Heart right ventricle (tissue), 16 donors: ENCODE data around the gene TIGIT. TPM values are rescaled to one million over a fixed set of nuclear protein-coding genes. Genes with fewer than 3 reads are reported as not detected.
A peak's percentile ranks its signal among the peaks of the same experiment; 100 is the strongest.

Experiments
- ATAC-seq, 8 donors: fragments of 200-7000 bp; cut with Tn5 transposase; one replicate each; pipeline ENCODE4 v1.9.1; 2020; ENCODE audit warnings: mild to moderate bottlenecking in 8 of 8, moderate library complexity in 8 of 8, moderate number of reproducible peaks in 1 of 8
- DNase-seq, 2 donors: peaks; one replicate each; pipeline ENCODE4 v3.0.0-alpha.2; 2020
- H3K27ac ChIP-seq, 10 donors: fragments of 200-600 bp; sonication (generic) in 2 of 10; one replicate each; pipeline versions ENCODE4 v1.5.0 to v1.8.0; 2020 to 2022; ENCODE audit warnings: mild to moderate bottlenecking in 3 of 10
- H3K27me3 ChIP-seq, 7 donors: fragments of 200-600 bp; one replicate each; pipeline ENCODE4 v1.8.0; 2021 to 2022; ENCODE audit warnings: mild to moderate bottlenecking in 2 of 7
- H3K36me3 ChIP-seq, 9 donors: fragments of 200-600 bp; sonication (generic) in 1 of 9; one replicate each; pipeline versions ENCODE4 v1.5.0 to v1.8.0; 2020 to 2022; ENCODE audit warnings: mild to moderate bottlenecking in 2 of 9
- H3K4me1 ChIP-seq, 9 donors: fragments of 200-600 bp; sonication (generic) in 1 of 9; one replicate each; pipeline versions ENCODE4 v1.5.0 to v1.8.0; 2020 to 2022; ENCODE audit warnings: mild to moderate bottlenecking in 4 of 9
- H3K4me3 ChIP-seq, 10 donors: fragments of 200-600 bp; sonication (generic) in 2 of 10; one replicate each; pipeline versions ENCODE4 v1.5.0 to v1.8.0; 2020 to 2022; ENCODE audit warnings: mild to moderate bottlenecking in 7 of 10, moderate library complexity in 2 of 10
- H3K9me3 ChIP-seq, 11 donors: fragments of 200-600 bp in 10 of 11; sonication (generic) in 2 of 11; one replicate each; pipeline versions ENCODE4 v1.5.0 to v1.8.0; 2013 to 2022; ENCODE audit warnings: mild to moderate bottlenecking in 2 of 11, control low read depth in 1 of 11, moderate library complexity in 1 of 11
- CTCF ChIP-seq, 9 donors: fragments of 200-600 bp; sonication (generic) in 2 of 9; IDR thresholded peaks; one replicate each; pipeline versions ENCODE4 v1.5.0 to v1.8.0; 2021 to 2022; ENCODE audit warnings: antibody characterized with exemption in 9 of 9, mild to moderate bottlenecking in 5 of 9, moderate library complexity in 1 of 9
- WGBS, 2 donors: extraction: QIAGEN DNeasy Blood & Tissue Kit; methylation state at CpG; one replicate each; pipeline ENCODE4 v1.1.7; 2013; ENCODE audit warnings: inconsistent platforms in 1 of 2; 5-methylcytosine and 5-hydroxymethylcytosine counted together
- intact Hi-C, 10 donors: fragments of 100-400 bp; cut with DNase I; formaldehyde crosslinking; loops; one replicate each; pipeline versions ENCODE4 v1.11.1 to v1.14.2; 2022
- polyA plus RNA-seq, 2 donors: library from polyadenylated mRNA; stranded (reverse); fragments of 200-250 nt; gene quantifications; one replicate each; pipeline ENCODE4 v1.2.3, GENCODE V29; 2013
- total RNA-seq, 10 donors: library from RNA; stranded (reverse); fragmentation: NEBNext Ultra II Directional in 3 of 10; extraction: Animal tissue kit (Norgen Biotek cat#: 25700) in 3 of 10; gene quantifications; one replicate each; pipeline versions ENCODE4 v1.2.1 to v1.2.4, GENCODE V29; 2021 to 2023
- donor health status: Arrhythmogenic right ventricular cardiomyopathy.
- donor health status: ischemic (EF 13 %, LVEDD 7.1; RV severe dilation, severe dysfunction).
- donor health status: healthy with polysubstance abuse.
- donor health status: DM: no; HTN: yes; CAD: no.
- donor health status: DM: no; HTN: no; CAD: no.
- donor health status: ischemic (EF 25% LVEDD 6.9; RV normal size, moderate dysfunction).
- donor health status: ischemic (EF 25% LVEDD 5.7; RV mildly dilated, moderate dysfunction).
- donor health status: healthy.
- donor health status: DM: yes; HTN: yes; CAD: no.
- donor health status: Ischemic cardiomyopathy.
- donor health status: ischemic (EF 35%, LVEDD 5.7; RV mildly dilated, moderate dysfunction).
- donor health status: nonischemic (EF 11% LVEDD 7.7; RV severe dilation, severe dysfunction).
- donor health status: DM: yes; HTN: yes; CAD: no.
- donor health status: PGD.
- donor health status: ischemic (EF 29% LVEDD 5.4; RV normal size, mild dysfunction).
- donor health status: nonischemic (EF 23%, LVEDD 6.1; RV moderate dilation, normal function).

TIGIT gene
- total and polyA plus RNA-seq, 12 donors = 0.07 to 2.5 (median 0.36) TPM; not detected in 5

DNA sequence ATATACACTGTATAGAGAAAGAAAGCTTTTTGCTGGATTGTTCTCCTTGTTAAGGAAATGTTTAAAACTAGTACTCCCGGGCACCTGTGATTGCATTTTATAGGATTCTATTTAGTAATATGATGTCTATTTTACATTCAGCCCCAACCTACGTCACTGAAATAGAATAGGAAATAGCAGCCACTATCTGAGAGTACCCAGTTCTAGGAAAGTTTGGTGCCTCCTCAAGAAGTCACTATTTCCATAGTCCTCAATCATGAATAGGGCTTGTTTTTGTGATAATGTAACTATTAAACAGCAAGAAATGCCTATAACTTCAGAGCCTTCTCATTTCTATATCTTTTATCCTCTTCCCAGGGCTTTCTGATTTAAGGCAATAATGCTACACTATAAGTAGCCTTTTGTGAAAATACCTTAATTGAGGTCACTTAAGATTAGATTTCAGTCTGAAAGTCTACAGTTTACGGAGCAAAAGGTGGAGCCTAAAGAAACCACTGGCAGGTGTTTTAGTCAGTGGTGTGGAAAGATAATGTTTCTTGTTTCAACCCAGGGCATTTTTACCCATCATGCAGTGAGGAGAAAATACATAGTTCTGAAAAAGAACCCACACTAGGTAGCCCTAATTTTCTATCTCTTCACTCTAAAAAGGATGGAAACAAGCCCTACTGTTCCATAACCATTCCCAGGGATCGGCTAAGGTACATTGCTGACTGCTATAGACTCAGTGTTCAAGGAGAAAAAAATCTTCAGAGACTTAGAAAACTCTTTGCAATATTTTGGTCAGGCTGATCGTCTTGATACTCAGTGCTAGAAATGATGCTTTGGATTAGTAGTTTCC is 38.7 kb downstream of the TIGIT start:
- Histone ChIP-seq H3K4me1 (peaks cover 0 to 26% (median 14%) of the 10 kb centered on the region in 9 donors), H3K27me3 (no peaks in the 10 kb centered on the region), H3K27ac (peak overlapping the region in 1 of 10 donors; percentile 41), H3K4me3 (no peak overlapping the region), H3K9me3 (peaks cover 0 to 6% (median 0%) of the 10 kb centered on the region in 11 donors), H3K36me3 (peaks cover 0 to 28% (median 0%) of the 10 kb centered on the region in 9 donors)
- 94 to 95% methylated on average over 5 of the region's 5 CpGs for WGBS, 2 donors
- TF ChIP-seq CTCF (IDR thresholded peaks at IDR 0.05) = no peak
- DNase-seq (no peak), ATAC-seq (no peak)
- intact Hi-C loops = no loop called here

DNA sequence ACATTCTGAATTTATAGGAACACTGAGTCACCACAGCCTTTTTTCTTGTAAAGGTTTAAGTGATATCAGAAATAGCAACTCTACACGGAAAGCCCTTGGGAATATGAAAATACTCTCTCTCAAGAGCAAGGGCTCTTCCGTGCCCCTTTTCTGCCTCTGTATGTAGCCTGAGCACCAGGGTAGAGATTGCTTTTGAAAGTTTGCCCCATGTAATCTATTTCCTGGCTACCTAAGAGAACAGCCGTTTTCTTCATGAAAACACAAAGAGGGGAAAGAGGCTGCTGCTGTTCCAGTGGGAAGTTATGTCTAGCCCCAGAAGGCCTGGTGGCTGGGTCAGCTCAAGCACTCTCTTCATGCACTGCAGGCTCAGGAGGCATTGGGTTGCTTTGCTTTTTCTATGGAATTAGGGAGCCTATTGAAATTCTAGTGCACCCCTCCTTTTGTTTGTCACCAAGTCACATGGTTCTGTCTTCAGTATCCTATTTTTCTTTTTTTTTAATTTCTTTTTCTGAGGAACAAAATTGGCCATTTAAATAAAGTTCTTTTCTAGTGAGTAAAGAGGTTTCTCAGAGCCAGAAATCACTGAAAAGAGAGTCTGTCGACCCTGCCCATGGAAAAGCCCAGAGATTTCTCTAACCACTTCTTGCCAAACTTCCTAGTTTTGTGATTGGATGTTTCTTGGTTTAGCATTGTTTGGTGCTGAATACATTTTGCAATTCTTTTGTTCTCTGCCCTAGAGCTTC is 39.5 kb downstream of the TIGIT start:
- WGBS, 2 donors = 66 to 71% methylated on average over 4 of the region's 4 CpGs
- no peaks in the 10 kb centered on the region for H3K27me3 ChIP-seq
- TF ChIP-seq CTCF (IDR thresholded peaks at IDR 0.05) = no peak
- H3K4me1 ChIP-seq = peaks cover 0 to 26% (median 14%) of the 10 kb centered on the region in 9 donors
- ATAC-seq (no peak), DNase-seq (no peak)
- peaks cover 0 to 36% (median 2%) of the 10 kb centered on the region in 9 donors for H3K36me3 ChIP-seq
- H3K9me3 ChIP-seq = peaks cover 0 to 6% (median 0%) of the 10 kb centered on the region in 11 donors
- intact Hi-C loops = no loop called here
- H3K4me3 ChIP-seq = no peak overlapping the region
- peak overlapping the region in 1 of 10 donors; percentile 41 for H3K27ac ChIP-seq

DNA sequence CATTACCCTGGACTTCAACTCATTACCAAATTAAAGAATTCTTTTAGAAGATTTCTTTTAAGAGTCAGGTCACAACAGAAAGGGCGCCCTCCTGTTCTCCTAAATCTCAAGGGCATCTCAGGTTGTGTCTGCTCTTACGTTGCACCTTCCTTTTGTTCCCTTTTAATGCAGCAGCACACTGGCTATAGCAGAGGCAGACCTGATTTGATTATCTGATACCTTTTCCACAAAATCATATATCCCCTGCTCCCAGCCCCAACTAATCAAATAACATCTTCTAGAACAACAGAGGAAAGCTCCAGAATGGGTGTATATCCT is 40.1 kb downstream of the TIGIT start:
- TF ChIP-seq CTCF (IDR thresholded peaks at IDR 0.05) = no peak
- ATAC-seq (no peak), DNase-seq (no peak)
- Histone ChIP-seq H3K27ac (peak overlapping the region in 1 of 10 donors; percentile 41), H3K4me1 (peaks cover 0 to 27% (median 14%) of the 10 kb centered on the region in 9 donors), H3K4me3 (no peak overlapping the region), H3K36me3 (peaks cover 0 to 41% (median 7%) of the 10 kb centered on the region in 9 donors), H3K9me3 (peaks cover 0 to 6% (median 0%) of the 10 kb centered on the region in 11 donors), H3K27me3 (no peaks in the 10 kb centered on the region)
- 95% methylated on average over 2 of the region's 2 CpGs for WGBS, 2 donors
- intact Hi-C loops = no loop called here

GRCh38 chr3:114336122-114336697 is 42.4 kb downstream of the TIGIT start:
- Histone ChIP-seq H3K4me3 (no peak overlapping the region), H3K27ac (no peak overlapping the region), H3K27me3 (no peaks in the 10 kb centered on the region), H3K4me1 (peaks cover 0 to 38% (median 14%) of the 10 kb centered on the region in 9 donors), H3K9me3 (peaks cover 0 to 6% (median 0%) of the 10 kb centered on the region in 11 donors), H3K36me3 (peaks cover 0 to 54% (median 10%) of the 10 kb centered on the region in 9 donors)
- intact Hi-C loops = no loop called here
- TF ChIP-seq CTCF (IDR thresholded peaks at IDR 0.05) = peak; percentile 8 to 60 (median 50)
- ATAC-seq (no peak), DNase-seq (no peak)
- 63 to 74% methylated on average over 1 of the region's 1 CpG for WGBS, 2 donors
